ENCODE results near the gene IGF1R.

IGF1R gene

DNA sequence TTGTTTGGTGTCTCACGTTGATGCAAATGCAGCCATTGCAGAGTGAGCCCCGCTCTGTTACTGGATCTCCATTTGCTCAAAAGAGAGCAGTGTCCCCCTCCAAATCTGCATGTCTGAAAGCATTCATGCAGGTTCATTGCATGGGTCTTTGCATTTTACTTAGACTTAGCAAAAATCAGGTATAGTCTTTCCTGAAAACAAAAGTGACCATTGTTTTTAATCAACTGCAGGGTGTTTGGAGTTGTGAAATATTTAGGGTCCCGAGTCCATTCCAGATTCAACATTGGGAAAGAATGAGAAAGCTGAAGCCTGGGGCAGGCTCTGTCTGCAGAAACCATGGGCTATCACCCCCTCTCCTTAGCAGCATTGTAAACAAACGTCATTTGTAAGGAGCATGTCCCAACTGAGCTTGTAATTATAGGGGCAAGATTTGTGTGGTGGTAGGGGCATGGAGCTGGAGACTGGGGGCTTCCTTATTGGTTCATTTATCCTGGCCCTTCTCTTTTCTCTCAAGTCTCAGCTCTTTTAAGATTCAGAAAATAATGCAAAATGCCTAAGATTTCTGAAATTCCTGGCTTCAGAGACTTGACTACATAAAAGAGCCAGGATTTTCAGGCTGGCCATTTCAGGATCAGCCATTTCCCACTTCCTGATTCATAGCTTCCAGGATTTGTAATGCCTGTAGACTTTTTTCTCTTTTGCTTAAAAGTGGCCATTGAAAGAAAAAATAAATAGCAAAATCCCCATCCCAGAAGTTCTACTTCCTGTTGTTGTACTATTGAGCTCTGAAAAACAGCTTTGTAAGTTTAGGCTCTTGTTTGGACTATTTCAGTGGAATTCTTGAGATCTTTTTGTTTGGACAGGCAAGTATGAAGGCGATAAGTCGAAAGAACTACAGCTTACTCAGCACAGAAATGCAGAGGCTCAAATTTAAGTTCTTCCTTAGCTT lies 23.0 kb downstream of the IGF1R start:
- DNase-seq (ENCODE audit: low read depth), result no peak

DNA sequence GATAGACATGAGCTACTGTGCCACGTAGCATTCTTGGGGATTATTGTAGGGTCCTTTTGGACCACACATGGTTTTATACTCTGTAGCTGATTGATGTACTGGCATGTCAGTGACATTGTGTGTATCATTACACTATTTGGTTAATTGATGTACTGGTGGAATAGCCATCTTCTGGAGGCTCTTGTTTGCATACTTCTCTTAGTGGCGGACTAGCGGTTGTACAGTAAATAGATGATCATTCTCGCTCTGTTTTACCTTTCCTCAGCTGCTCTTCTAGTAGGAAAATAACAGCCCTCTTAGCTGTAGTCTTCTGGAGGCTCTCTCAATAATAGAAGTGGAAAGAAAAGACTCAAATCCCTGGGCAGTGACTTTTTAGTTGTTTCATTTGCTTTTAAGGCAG lies 24.8 kb downstream of the IGF1R start:
- no peak for DNase-seq (ENCODE audit: low read depth)

DNA sequence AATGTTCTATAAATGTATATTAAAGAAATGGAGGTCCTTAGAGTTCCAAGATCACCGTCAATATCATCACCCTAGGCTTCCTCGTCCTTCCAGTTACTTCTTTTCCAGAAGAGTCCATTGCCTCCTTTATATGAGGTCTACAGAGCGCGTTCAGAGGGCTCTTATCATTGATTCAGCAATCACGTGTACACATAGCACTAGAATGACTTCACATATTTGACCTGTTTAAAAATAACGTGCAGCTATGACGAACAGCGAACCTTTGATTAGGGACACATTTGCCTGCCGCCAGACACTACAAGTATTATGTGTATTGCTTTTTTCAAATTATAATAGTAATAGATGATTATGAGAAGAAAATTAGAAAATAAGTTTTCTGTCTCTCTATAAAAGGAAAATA lies 26.0 kb downstream of the IGF1R start:
- no peak for DNase-seq (ENCODE audit: low read depth)

DNA sequence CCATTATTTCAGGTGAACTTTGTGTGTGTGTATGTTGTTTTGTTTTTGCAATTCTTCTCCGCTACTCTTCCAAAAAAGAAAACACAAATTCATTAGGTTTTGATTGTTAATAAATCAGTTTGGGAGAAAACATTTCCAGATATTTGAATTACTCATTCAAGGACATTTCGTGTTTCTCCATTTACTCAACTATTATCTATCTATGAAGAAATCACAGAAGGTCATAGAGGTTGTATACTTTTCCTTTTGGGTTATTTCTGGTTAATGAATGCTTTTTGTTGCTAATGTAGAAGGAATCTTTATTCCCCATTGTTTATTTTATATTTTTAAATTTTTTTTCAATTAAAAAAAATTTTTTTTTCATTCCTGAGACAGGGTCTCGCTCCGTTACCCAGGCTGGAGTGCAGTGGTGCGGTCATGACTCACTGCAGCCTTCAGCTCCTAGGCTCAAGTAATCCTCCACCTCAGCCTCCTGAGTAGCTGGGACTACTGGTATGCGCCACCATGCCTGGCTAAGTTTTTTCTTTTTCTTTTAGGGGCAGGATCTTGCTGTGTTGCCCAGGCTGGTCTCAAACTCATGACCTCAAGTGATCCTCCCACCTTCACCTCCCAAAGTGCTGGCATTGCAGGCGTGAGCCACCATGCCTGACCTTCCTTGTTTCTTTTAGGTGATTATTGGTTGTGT lies 28.4 kb downstream of the IGF1R start:
- no peak for DNase-seq (ENCODE audit: low read depth)

DNA sequence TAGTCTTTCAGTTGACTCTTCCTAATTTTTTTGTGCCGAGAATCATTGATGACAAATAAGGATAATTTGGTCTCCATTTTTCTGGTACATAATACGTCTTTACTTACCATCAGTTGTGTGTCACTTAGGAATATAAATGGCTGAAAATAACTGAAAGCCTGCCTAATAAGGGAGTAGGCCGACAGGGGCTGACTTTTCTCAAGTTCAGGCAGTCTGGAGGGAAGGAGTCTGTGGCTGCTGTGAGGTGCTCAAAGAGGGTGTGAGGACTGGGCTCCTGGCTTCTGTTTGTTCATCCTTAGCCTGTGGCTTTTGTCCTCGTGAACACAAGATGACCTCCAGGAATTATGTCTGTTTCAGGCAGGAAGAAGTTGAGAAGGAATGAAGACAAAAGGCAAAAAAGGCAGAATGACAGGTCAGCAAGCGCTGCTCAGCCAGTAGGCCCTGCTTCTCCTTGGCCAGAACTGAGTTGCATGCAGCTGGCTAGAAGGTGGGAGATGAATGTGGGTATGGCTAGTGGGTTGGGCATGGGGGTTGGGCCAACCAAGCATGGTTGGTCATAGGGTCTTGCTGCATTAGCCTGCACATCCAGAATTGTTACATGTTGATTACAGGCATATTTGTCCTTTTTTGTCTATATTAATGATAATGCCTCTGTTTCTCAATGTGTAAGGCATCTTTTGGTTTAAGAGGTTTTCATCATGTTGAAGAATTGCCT lies 29.2 kb downstream of the IGF1R start:
- DNase-seq (ENCODE audit: low read depth), result no peak

DNA sequence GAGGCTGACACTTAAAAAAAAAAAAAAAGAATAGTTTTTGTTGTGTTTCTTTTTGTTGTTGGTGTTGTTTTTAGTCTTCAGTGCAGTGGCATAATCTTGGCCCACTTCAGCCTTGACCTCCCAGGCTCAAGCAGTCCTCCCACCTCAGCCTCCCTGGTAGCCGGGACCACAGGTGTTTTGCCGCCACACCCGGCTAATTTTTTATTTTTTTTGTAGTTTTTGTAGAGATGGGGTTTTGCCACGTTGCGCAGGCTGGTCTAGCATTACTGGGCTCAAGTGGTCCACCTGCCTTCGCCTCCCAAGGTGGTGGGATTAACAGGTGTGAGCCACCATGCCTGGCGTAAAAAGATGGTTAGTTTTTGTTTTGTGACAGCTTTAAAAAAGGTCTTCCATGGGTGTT lies 30.1 kb downstream of the IGF1R start:
- no peak for DNase-seq (ENCODE audit: low read depth)

DNA sequence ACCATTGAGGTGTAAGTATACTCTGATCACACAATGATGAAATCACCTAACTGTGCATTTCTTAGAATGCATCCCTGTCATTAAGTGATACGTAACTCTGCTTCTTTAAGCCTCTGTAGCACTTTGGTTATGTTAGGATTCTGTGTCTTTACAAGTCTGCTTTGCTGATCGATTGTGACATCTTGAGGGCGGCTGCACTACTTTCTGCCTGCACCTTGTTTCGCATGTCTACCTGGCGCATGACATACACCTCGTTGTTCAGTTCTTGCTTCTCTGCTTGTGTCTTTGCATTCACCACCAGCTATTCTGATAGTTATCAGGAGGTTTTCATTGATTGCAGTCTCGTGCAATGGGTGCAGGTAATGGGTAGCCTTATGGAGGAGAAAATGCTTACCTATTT lies 32.7 kb downstream of the IGF1R start:
- DNase-seq (ENCODE audit: low read depth), result no peak

DNA sequence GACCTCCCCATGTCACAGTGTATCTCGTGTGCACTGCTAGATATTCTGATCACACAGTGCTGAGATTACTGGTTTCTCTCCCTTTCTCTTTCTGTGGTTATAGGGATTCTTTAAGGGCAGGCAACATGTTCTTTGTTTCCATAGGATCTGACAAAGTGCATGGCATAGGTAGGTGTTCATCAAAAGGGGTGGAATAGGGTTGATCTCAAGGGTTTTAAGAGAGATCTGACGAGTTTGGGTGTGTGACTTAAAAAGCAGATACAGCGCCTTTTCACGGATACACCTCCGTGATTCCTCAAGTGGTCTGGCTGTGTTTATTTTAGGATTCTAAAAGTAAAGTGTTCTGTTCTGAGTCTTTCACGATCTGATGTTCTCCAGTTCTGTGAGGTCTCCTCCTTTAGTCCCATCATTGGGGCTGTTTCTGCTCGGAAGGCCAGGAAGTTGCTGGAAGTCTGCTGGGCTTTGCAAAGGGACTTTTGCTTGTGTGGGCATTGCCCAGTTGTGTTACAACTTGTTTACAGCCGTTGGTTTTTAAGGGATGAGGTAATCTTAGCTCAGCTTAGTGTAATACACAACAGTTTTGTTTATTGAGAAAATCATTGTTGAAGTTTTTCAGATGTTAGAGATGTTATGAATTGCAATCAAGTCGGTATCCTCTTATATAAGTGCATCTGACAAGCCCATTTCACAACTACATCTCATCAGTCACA lies 34.8 kb downstream of the IGF1R start:
- no peak for DNase-seq (ENCODE audit: low read depth)

DNA sequence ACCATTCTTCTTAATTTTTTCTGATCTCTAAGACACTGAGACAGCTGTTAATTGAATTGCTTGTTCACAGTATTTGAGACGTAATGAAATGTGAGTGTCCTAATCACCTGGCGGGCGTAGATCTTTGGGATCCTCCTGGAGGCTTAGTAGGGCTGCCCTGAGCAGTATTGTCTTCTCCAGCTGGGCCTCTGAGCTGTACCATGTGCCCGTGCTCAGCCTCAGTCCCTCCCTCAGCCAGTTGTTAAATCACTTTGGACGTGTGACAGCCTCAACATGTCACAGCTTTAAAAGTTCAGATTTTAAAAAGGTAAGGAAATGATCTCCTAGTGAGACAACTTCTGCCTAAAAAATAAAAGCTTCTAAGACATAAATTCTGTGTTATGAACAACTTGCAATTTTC lies 35.5 kb downstream of the IGF1R start:
- DNase-seq (ENCODE audit: low read depth), result no peak

DNA sequence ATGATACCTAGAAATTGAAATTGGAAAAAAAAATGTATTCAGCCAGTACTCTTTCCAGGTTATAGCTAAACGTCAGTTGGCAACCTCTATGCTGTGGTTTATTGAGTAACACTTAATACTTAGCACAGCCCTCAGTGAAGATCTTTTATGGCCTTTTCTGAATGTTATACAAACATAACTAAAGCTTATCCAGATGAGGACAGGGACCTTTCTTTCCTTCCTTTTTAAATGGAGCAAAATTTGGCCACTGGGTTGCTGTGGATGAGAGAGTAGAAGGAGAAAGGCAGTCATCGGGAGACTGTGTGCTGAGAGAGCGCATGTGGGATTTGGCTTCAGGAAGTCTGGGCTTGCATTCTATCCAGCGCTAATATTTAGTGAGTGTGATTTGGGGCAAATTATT lies 36.1 kb downstream of the IGF1R start:
- DNase-seq (ENCODE audit: low read depth), result no peak

DNA sequence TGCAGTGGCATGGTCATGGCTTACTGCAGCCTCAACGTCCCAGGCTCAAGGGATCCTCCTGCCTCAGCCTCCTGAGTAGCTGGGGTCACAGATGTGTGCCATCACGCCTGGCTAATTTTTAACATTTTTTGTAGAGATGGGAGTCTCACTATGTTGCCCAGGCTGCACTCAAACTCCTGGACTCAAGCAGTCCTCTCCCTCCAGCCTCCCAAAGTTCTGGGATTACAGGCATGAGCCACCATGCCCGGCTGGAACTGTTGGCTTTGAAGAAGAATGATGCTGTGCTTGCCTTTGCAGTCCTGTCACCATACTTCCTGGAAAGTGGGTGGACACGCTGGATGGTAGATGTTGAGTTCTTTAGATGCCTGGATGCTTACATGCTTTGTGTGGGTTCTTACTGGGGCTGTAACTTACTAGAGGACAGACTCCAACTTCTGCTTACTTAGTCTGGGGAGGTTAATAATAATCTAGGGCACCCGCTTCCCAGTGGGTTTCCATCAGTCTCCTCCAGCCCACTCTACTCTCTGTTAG lies 36.7 kb downstream of the IGF1R start:
- DNase-seq (ENCODE audit: low read depth), result no peak

DNA sequence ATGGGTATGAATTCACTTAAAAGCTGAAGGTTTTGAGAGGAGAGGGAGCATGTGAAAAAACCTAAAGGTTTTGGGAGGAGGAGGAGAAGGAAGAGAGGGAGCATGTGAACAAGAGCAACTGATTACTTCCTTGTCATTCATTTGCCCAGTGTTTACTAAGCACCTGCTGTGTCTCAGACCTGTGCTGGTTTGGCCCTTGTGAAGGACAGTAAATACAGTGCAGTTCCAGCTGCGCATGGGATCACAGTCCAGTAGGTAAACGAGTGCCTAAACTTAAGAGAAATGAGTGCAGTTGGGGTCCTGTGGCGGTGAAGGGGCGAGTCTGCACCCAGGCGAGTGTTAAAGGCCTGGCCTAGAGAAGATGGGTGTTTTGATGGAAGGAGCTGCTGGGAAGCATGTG lies 38.6 kb downstream of the IGF1R start:
- no peak for DNase-seq (ENCODE audit: low read depth)

DNA sequence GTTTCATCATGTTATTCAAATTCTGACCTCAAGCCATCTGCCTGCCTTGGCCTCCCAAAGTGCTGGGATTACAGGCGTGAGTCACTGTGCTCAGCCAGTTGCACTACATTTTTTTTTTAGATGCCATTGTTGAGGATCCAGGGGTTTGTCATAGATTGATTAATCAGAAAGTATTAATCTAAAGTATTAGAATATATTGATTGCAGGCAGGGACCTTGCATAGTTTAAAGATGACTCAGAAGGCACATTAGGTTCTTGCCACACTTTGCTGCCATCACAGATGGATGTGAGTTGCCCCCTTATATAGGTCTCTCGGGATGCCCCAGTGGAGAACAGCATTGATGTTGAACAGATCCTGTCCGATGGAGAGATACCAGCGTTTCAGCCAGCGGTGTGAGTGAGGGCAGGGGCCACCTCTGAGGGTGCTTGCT lies 41.1 kb downstream of the IGF1R start:
- DNase-seq (ENCODE audit: low read depth), result no peak

DNA sequence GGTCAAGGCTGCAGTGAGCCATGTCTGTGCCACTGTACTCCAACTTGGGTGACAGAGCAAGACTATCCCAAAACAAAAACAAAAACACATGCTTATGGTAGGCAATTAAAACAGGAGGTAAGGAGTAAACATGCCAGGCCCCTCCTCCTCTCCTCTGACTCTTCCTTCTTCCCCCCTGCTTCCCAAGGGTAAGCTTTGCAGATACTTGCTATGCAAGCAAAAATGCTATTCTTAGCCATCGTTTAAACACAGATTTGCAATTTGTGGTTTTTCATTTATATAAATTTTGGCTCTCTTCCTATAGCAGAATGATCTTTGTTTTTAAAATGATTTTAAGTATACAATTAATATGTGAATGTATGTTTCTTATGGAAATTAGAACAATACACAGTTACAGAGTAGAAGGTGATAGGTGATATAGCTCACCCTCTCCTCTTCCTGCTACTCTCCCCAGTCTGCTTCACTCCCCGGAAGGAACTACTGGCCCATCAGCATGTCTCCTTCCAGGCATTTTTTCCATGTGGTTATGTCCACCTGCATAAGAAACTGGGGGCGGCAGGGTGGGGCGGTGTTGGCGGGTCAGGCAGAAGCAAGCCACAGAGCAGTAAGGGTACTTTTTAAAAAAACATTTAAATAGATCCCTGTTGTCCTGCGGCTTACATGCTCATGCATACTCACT lies 42.1 kb downstream of the IGF1R start:
- no peak for DNase-seq (ENCODE audit: low read depth)

DNA sequence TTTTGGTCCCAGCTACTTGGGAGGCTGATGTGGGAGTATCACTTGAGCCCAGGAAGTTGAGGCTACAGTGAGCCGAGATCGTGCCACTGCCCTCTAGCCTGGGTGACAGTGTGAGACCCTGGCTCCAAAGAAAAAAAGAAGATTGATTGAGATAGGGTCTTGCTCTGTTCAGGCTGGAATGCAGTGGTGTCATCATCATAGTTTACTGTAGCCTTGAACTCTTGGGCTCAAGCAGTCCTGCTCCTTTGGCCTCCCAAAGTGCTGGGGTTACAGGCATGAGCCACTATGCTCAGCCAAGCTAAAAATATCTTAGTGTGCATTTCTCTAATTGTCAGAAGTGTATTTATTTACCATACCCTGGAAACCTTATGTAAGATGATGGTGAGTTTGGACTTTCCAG lies 43.9 kb downstream of the IGF1R start:
- DNase-seq (ENCODE audit: low read depth), result no peak

DNA sequence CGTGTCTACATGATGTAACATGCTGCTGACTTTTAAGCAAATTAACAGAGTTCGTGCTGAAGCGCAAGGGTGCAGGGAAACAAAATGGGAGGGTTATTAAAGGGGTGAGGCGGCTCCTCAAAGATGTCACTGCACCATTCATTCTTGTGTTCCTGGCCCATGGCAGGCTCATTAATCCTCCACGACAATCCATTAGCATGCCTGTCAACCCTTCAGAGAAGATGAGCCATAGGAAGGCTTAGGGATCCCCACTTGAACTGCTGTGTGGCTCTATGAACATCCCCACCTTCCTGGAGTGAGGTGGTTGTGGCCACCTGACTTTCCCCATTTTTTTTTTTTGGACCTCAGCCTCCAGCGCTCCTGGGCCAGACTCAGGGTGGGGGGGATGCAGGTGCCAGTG lies 45.8 kb downstream of the IGF1R start:
- DNase-seq (ENCODE audit: low read depth), result no peak

DNA sequence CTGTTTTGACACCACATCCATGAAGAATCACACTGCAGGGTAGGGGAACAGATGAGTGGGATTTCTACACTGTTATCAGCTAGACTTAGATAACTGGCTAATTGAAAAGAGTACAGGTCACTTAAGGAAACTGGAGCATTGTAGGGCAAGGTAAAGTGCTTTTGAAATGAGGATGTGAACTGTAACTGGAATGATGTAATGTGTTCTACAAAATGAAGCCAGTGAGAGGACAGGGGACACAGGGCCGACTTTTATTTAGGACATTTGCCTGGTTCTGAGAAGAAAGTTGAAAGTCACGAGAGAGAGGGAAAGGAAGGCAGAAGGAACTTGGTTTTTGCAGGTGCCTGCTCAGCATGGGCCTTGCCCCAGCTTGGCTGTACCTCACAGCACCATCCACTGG lies 50.5 kb downstream of the IGF1R start:
- DNase-seq (ENCODE audit: low read depth), result no peak

DNA sequence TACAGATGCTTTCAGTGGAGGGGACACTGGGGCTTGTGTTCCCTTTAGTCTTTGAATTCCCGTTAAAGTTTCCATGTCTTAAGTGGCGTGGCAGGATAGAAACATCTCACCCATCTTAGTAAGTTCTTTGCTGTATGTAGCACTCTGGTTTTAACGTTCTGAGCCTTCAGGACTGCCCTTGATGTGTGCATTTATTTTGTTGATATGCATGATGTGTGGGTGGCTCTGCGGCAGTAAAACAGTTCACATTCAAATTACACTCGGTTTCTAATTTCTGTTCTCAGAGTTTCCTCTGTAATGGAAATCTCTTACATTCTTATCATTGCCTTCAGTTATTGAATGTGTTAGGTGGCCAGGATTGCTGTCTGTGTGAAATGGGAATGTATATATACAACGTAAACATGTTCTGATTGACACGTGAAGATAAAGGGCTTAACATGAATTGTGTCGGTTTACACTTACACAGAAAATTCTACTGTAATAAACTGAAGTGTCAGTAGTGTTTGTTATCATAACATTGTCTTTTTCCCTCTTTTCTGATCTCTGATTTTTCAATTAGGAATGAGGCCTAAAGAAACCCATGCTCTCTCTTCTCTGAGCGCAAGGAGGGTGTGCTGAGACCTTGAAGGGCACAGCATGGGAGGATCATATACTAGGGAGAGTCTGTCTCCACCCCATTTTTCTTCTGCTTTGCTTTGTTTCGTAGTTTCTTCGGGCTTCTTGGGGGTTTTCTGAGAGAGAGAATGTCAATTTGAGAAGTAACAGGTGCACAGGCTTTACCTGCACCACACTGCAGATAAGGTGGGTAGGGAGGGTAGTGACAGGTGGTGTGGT lies 51.5 kb downstream of the IGF1R start:
- DNase-seq (ENCODE audit: low read depth), result no peak

DNA sequence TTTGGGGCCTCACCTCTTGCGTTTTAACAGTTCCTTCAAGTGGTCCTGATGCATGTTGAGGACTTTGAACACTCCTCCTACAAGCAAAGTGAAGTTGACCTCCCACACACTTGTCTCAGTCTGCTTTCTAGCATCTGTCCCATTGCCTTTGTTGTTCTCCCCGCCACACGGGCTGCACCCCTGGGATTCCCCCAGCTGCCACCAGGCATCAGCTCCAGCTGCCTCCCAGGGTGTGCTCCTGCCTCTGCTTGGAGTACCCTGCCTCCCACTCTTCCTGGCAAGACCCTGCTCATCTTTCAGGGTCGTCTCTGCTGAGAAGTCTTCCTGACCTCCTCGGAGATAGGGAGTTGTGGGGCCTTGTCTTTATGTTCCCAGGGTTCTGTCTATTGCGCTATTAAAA lies 52.2 kb downstream of the IGF1R start:
- no peak for DNase-seq (ENCODE audit: low read depth)

DNA sequence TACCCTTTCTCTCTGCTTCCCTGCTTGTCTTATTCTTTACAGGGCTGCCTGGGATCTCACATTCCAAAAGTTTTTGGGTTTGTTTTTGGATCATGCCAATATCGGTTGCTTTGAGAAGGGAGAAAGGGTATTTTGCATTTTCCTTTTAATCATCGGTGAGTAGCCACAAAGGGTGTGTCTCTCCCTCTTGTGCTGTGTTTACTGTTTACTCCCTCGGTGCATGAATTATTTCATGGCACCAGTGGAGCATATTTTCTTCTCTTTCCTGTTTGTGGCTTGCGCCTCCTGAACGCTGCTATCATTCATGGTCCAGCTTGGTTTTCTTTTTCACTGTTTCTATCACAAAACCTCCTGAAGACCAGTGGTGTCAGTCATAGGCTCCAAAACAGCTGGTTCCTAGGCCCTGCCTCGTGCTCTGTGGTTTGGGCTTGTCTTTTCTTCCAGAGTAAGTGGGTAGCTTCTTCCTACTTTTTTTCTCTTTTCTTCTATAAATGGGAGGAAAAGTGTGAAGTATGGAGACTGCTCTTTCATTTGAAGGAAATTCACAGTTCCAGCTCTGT lies 54.9 kb downstream of the IGF1R start:
- no peak for DNase-seq (ENCODE audit: low read depth)

Data from activated T-helper 1 cell treated with Interleukin-2 at 50 U/mL for 16 hours (primary cell).